GM18909 (cell line): ENCODE results near the gene STEAP1B.

Experiments used
- ATAC-seq: cut with Tn5 transposase; IDR thresholded peaks from one replicate; pipeline ENCODE4 v1.9.1; 2021; ENCODE audit warnings: mild to moderate bottlenecking; ENCODE audit not compliant: unreplicated experiment, poor library complexity

Gene STEAP1B

GRCh38 chr7:22378199-22378980 is 121.6 kb downstream of the STEAP1B start:
- no peak for ATAC-seq

DNA sequence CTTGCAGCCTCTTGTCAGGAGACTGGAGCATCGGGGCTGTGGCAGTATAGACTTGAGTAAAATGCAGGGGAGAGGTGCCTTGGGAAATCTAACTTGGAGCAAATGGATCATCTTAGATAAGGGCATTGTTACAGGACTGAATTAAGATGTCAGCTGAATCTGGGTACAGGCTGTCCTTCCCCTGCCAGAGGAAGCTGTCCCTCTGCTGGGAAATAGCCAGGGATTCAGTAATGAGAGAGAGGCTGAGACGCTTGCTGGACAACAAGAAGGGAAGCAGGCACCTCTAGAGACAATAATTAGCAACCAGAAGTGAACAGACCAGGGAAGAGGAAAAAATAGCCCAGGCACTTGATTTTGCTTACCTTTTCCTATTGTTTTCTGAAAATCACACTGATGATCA is 122.3 kb downstream of the STEAP1B start:
- no peak for ATAC-seq

DNA sequence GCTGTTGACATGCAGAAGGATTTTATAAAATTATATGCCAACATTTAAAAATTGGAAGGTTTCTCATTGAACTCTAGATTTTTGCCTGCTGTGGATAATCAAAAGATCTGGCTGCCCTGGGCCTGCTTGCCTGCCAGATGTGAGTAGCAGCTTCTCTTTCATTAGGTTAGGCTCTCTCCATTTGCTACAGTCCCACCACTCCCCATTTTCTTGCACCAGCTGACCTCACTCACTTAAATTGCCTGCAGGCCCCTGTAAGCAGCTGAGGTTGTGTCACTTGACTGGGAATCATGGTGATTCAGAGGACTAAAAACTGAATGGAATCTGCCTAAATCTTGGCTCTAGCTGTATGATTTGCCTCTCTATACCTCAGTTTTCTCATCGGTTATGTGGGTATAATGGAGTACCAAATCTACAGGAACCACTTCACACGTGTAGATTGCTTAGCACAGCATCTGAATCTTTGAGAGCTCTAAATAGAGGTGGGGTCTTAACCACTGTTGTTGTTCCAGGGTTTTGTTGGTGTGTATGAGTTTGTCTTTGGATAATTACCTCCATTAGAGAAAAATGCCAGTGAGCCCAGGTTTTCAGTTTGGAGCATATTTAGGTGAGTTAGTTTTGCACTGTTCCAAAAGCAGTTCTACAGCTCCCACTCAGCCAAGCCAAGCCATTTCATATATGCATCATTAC is 124.5 kb downstream of the STEAP1B start:
- no peak for ATAC-seq

DNA sequence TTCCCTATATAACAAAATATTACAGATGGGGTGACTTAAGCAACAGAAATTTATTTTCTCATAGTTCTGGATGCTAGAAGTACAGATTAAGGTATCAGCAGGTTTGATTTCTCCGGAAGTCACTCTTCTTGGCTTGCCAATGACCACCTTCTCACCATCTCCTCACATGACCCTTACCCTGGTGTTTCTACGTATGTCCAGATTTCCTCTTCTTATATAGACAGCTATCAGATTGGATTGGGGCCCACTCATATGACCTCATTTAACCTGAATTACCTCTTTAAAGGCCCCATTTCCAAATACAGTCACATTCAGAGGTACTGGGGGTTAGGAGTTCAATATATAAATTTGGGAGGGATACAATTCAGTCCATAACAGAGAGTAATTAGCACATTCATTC is 126.1 kb downstream of the STEAP1B start:
- ATAC-seq = no peak

GRCh38 chr7:22373388-22373787 is 126.6 kb downstream of the STEAP1B start:
- ATAC-seq = no peak

DNA sequence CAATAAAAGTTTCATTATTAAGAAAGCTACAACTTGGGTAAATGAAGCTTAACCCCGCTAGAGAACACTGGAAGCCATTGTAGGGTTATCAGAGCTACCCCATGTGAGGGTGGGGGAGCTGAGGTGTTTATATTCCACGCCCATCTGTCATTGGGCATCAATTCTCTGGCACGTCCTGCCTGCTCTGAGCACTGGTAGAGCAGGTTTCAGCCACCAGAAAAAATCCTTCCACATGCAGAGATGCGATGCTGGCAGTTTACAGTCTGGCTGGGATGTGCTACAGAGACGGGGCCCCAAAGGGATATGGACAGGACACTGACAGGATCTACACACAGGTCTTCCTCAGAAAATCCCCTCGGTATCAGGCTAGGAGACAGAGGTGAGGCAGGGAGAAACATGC is 127.1 kb downstream of the STEAP1B start:
- no peak for ATAC-seq

DNA sequence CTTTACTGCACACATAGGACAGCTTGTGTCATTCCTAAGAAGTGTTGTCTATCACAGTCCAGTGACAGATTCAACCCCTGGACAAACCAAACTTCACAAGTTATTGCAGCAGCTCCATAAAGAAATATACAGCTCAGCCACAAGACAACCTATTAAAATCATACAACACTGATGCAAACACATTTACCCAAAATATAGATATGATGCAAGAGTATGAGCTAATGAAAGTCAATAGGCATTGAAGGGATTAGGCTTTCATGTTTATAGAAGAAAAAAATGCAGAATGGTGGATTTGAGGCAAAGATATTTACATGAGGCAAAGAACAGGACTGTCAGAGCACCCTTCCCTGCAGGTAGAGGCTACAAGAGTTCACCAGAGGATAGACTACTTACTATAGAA is 128.1 kb downstream of the STEAP1B start:
- no peak for ATAC-seq
